GM23248 (cell line): ENCODE results near the gene ANKMY2. TPM values are rescaled to one million over a fixed set of nuclear protein-coding genes. Genes with fewer than 3 reads are reported as not detected.

ENCODE experiments used
- DNase-seq: peaks from one replicate; pipeline ENCODE4 v3.0.0-alpha.2; 2015
- H2AFZ ChIP-seq: fragments of 200-600 bp; sonication (generic); 2 replicates; pipeline ENCODE4 v1.6.1; 2016; ENCODE audit warnings: antibody characterized with exemption
- H3F3A ChIP-seq: fragments of 200-600 bp; sonication (generic); 2 replicates; pipeline ENCODE4 v1.6.1; 2016; ENCODE audit warnings: mild to moderate bottlenecking, antibody characterized with exemption, mixed run types; ENCODE audit not compliant: insufficient read depth
- H3K27ac ChIP-seq: fragments of 200-600 bp; sonication (generic); 2 replicates; pipeline ENCODE4 v1.5.1; 2016; ENCODE audit warnings: mild to moderate bottlenecking
- H3K27me3 ChIP-seq: fragments of 200-600 bp; sonication (generic); replicated peaks from 2 replicates; pipeline ENCODE4 v1.6.1; 2016; ENCODE audit warnings: mild to moderate bottlenecking; ENCODE audit not compliant: insufficient read depth
- H3K36me3 ChIP-seq: fragments of 200-600 bp; sonication (generic); 2 replicates; pipeline ENCODE4 v1.6.1; 2016; ENCODE audit warnings: low read depth, mild to moderate bottlenecking
- H3K4me1 ChIP-seq: fragments of 200-600 bp; sonication (generic); 2 replicates; pipeline ENCODE4 v1.6.1; 2016; ENCODE audit warnings: mild to moderate bottlenecking; ENCODE audit not compliant: insufficient read depth
- H3K4me2 ChIP-seq: fragments of 200-600 bp; sonication (generic); one replicate; pipeline ENCODE4 v1.6.1; 2016; ENCODE audit warnings: mild to moderate bottlenecking; ENCODE audit not compliant: unreplicated experiment
- H3K4me3 ChIP-seq: fragments of 200-600 bp; sonication (generic); 2 replicates; pipeline ENCODE4 v1.5.1; 2016; ENCODE audit warnings: mild to moderate bottlenecking
- H3K79me2 ChIP-seq: fragments of 200-600 bp; sonication (generic); 2 replicates; pipeline ENCODE4 v1.6.1; 2016; ENCODE audit warnings: mild to moderate bottlenecking; ENCODE audit not compliant: insufficient read depth
- H3K9ac ChIP-seq: fragments of 200-600 bp; sonication (generic); 2 replicates; pipeline ENCODE4 v1.6.1; 2016; ENCODE audit warnings: mild to moderate bottlenecking
- H3K9me2 ChIP-seq: fragments of 200-600 bp; sonication (generic); 2 replicates; pipeline ENCODE4 v1.6.1; 2016; ENCODE audit warnings: mixed run types, mild to moderate bottlenecking, moderate library complexity; ENCODE audit not compliant: insufficient read depth
- H3K9me3 ChIP-seq: fragments of 200-600 bp; sonication (generic); one replicate; pipeline ENCODE4 v1.6.1; 2017; ENCODE audit warnings: low read depth
- H4K20me1 ChIP-seq: fragments of 200-600 bp; sonication (generic); 2 replicates; pipeline ENCODE4 v1.6.0; 2016; ENCODE audit not compliant: insufficient read depth
- EZH2 ChIP-seq: fragments of 200-600 bp; sonication (generic); IDR thresholded peaks from 2 replicates; pipeline ENCODE4 v1.6.1; 2018; ENCODE audit warnings: antibody characterized with exemption, mild to moderate bottlenecking; ENCODE audit not compliant: insufficient read depth, poor library complexity, severe bottlenecking
- EZH2phosphoT487 ChIP-seq: fragments of 200-600 bp; sonication (generic); IDR thresholded peaks from 2 replicates; pipeline ENCODE4 v1.6.1; 2018; ENCODE audit warnings: antibody characterized with exemption, moderate library complexity, mild to moderate bottlenecking, low read depth; ENCODE audit not compliant: insufficient read depth
- WGBS, 2 experiments: methylation state at CpG; one replicate each; pipeline ENCODE4 v1.1.6; 2015 to 2017; ENCODE audit warnings: low lambda C conversion rate in 2 of 2, low coverage in 1 of 2; ENCODE audit errors: missing lambda C conversion rate in 2 of 2; 5-methylcytosine and 5-hydroxymethylcytosine counted together
- in situ Hi-C: fragments of 300-500 bp; cut with MboI; formaldehyde crosslinking; loops from 2 replicates; pipeline ENCODE4 v1.15.0; 2020
- polyA plus RNA-seq: library from polyadenylated mRNA; unstranded; fragments of >200 nt; fragmentation: Nextera tagmentation; extraction: Ambion mirVana; gene quantifications from 2 replicates; pipeline ENCODE4 v1.2.1, GENCODE V29; 2016
- total RNA-seq: library from RNA; depleted of rRNA; stranded (reverse); fragments of >200 nt; shearing (Covaris generic); gene quantifications from 2 replicates; pipeline ENCODE4 v1.2.3, GENCODE V29; 2014

The ANKMY2 gene
- total and polyA plus RNA-seq, 2 experiments from 2014 or later = 19.3 to 23.1 TPM

DNA sequence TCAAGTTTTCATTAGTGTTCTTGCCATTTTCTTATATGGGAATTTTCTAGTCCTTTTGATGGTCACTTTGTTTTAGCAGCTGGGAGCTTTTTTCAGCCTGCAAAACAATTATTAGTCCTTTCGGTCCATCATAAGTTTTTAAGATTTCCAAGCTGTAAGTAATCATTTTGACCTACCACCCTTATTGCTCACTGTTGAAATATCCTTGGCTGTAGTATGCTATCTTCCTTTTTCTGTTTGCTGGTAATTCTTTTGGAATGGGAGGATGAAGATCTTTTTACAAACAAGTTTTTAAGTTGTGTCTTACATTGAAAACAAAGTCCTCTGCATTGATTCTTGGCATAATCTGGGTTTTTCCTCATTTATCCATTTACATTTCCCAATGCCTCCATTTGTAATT lies 24.5 kb upstream of the ANKMY2 start:
- TF ChIP-seq EZH2phosphoT487 (no peak), EZH2 (no peak)
- no peaks in the 10 kb centered on the region for H3K9me3 ChIP-seq
- H3K36me3 ChIP-seq = no peaks in the 10 kb centered on the region
- 0 to 5% methylated on average over 1 of the region's 1 CpG for WGBS, 2 experiments
- no peaks in the 10 kb centered on the region for H4K20me1 ChIP-seq
- H2AFZ ChIP-seq = no peak overlapping the region
- peaks cover 39% of the 10 kb centered on the region for H3K4me1 ChIP-seq
- peaks cover 55% of the 10 kb centered on the region for H3K79me2 ChIP-seq
- peak overlapping the region; percentile 63 for H3K4me2 ChIP-seq
- H3K9ac ChIP-seq = peak overlapping the region; percentile 78
- H3F3A ChIP-seq = peaks cover 47% of the 10 kb centered on the region
- in situ Hi-C loops = no loop called here
- H3K27me3 ChIP-seq = no peaks in the 10 kb centered on the region
- H3K4me3 ChIP-seq = peak overlapping the region; percentile 34
- H3K27ac ChIP-seq = peak overlapping the region; percentile 98
- DNase-seq = peak; percentile 66
- no peaks in the 10 kb centered on the region for H3K9me2 ChIP-seq

GRCh38 chr7:16669581-16669980 lies 24.0 kb upstream of the ANKMY2 start:
- WGBS, 2 experiments = 21 to 22% methylated on average over 2 of the region's 2 CpGs
- peak overlapping the region; percentile 34 for H3K4me3 ChIP-seq
- peak; percentile 71 for DNase-seq

GRCh38 chr7:16668978-16669377 lies 23.4 kb upstream of the ANKMY2 start:
- 64 to 70% methylated on average over 5 of the region's 5 CpGs for WGBS, 2 experiments
- in situ Hi-C loops = no loop called here
- Histone ChIP-seq H3K36me3 (no peaks in the 10 kb centered on the region), H3K9me2 (no peaks in the 10 kb centered on the region), H3K79me2 (peaks cover 55% of the 10 kb centered on the region), H3F3A (peaks cover 47% of the 10 kb centered on the region), H3K9me3 (no peaks in the 10 kb centered on the region), H2AFZ (no peak overlapping the region), H3K27me3 (no peaks in the 10 kb centered on the region), H3K4me2 (peak overlapping the region; percentile 63), H3K4me1 (peaks cover 39% of the 10 kb centered on the region), H3K9ac (peak overlapping the region; percentile 78), H4K20me1 (no peaks in the 10 kb centered on the region), H3K27ac (peak overlapping the region; percentile 98), H3K4me3 (peak overlapping the region; percentile 47)
- TF ChIP-seq EZH2phosphoT487 (no peak), EZH2 (no peak)
- peak; percentile 54 for DNase-seq

More at GRCh38 chr7:16669581-16669980, 24.0 kb upstream of the ANKMY2 start:
- Histone ChIP-seq H2AFZ (no peak overlapping the region), H3K27ac (peak overlapping the region; percentile 98), H3K27me3 (no peaks in the 10 kb centered on the region), H3K9me3 (no peaks in the 10 kb centered on the region), H3K9ac (peak overlapping the region; percentile 78), H3K36me3 (no peaks in the 10 kb centered on the region), H4K20me1 (no peaks in the 10 kb centered on the region), H3K79me2 (peaks cover 55% of the 10 kb centered on the region), H3K9me2 (no peaks in the 10 kb centered on the region), H3K4me1 (peaks cover 39% of the 10 kb centered on the region), H3F3A (peaks cover 47% of the 10 kb centered on the region), H3K4me2 (peak overlapping the region; percentile 63)
- TF ChIP-seq EZH2phosphoT487 = no peak
- TF ChIP-seq EZH2 = no peak
- in situ Hi-C loops = no loop called here

- peak overlapping the region; percentile 78 for H3K9ac ChIP-seq
- peaks cover 39% of the 10 kb centered on the region for H3K4me1 ChIP-seq
- peak overlapping the region; percentile 98 for H3K27ac ChIP-seq
- H3F3A ChIP-seq = peaks cover 47% of the 10 kb centered on the region
- TF ChIP-seq EZH2 (no peak), EZH2phosphoT487 (no peak)
- WGBS, 2 experiments = 1% methylated on average over 11 of the region's 11 CpGs
- in situ Hi-C loops = no loop called here
- peak overlapping the region; percentile 63 for H3K4me2 ChIP-seq
- no peaks in the 10 kb centered on the region for H3K27me3 ChIP-seq
- H2AFZ ChIP-seq = peak overlapping the region; percentile 6; the same call in 1 of the 2 replicates
- H3K36me3 ChIP-seq = no peaks in the 10 kb centered on the region
- H3K4me3 ChIP-seq = peak overlapping the region; percentile 47
- DNase-seq = peak; percentile 99
- H3K9me2 ChIP-seq = no peaks in the 10 kb centered on the region
- H3K79me2 ChIP-seq = peaks cover 55% of the 10 kb centered on the region
- no peaks in the 10 kb centered on the region for H4K20me1 ChIP-seq
- no peaks in the 10 kb centered on the region for H3K9me3 ChIP-seq
Observed at GRCh38 chr7:16668049-16668858, 22.7 kb upstream of the ANKMY2 start.
